Bronchial epithelial cell (primary cell): Measurements from ENCODE around the gene PABPC3. TPM values are rescaled to one million over a fixed set of nuclear protein-coding genes. Genes with fewer than 3 reads are reported as not detected.

ENCODE experiments used
- DNase-seq: peaks from one replicate; pipeline ENCODE4 v3.0.0-alpha.2; 2010; ENCODE audit warnings: low read depth
- FAIRE-seq: peaks from 2 replicates; lab custom pipeline; 2011; peaks lifted over from hg19 to GRCh38; lab: Jason Lieb, UNC
- H3K27me3 ChIP-seq: 2 replicates; pipeline ENCODE4 v1.5.1; 2011; ENCODE audit warnings: low read length; ENCODE audit not compliant: control insufficient read depth, insufficient read depth
- H3K36me3 ChIP-seq: 2 replicates; pipeline ENCODE4 v1.5.1; 2011; ENCODE audit warnings: low read length; ENCODE audit not compliant: control insufficient read depth, insufficient read depth
- H3K4me3 ChIP-seq: 2 replicates; pipeline ENCODE4 v1.5.1; 2011; ENCODE audit warnings: mild to moderate bottlenecking, low read depth, low read length, control low read depth
- CTCF ChIP-seq: IDR thresholded peaks from 2 replicates; pipeline ENCODE4 v1.5.1; 2011; ENCODE audit warnings: mild to moderate bottlenecking, moderate library complexity, low read length, control low read depth, inconsistent platforms; ENCODE audit not compliant: insufficient read depth, severe bottlenecking
- total RNA-seq: library from RNA; depleted of rRNA; stranded (reverse); fragments of >200 nt; gene quantifications from 2 replicates; pipeline ENCODE4 v1.2.1, GENCODE V29; 2014

Gene PABPC3
- total RNA-seq, 1 donor from 2014 or later: under 0.01 TPM

- TF ChIP-seq CTCF: no peak
- DNase-seq: no peak
- FAIRE-seq: no peak
- Histone ChIP-seq H3K27me3 (peaks cover 2% of the 10 kb centered on the region), H3K4me3 (no peak overlapping the region), H3K36me3 (no peaks in the 10 kb centered on the region)
Measured at GRCh38 chr13:25137788-25138115, 41.8 kb downstream of the PABPC3 start.

DNA sequence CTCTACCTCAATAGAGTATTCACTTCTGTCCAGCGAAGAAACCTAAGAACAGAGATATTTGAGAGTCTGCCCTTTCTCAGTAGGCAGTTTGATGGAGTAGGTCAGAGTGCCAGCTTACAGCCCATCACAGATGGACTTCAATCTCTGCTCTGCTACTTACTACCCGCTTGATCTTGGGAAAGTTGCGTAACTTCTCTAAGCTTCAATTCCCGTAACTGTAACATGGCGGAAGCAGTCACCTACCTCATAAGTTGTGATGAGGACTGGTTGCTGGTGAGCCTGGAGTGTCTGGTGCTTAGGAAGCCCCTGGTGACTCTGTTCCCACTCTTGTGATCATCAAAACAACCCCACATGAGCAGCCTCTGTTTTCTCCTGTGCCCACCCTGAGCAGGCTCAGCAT lies 45.1 kb downstream of the PABPC3 start:
- Histone ChIP-seq H3K27me3 (peaks cover 2% of the 10 kb centered on the region), H3K36me3 (no peaks in the 10 kb centered on the region), H3K4me3 (no peak overlapping the region)
- FAIRE-seq (no peak), DNase-seq (no peak)
- no peak for TF ChIP-seq CTCF

GRCh38 chr13:25143706-25144105 lies 47.8 kb downstream of the PABPC3 start:
- Histone ChIP-seq H3K4me3 (no peak overlapping the region), H3K36me3 (no peaks in the 10 kb centered on the region), H3K27me3 (no peaks in the 10 kb centered on the region)
- FAIRE-seq (no peak), DNase-seq (no peak)
- TF ChIP-seq CTCF: no peak

- FAIRE-seq (peak; percentile 52), DNase-seq (no peak)
- Histone ChIP-seq H3K36me3 (no peaks in the 10 kb centered on the region), H3K27me3 (no peaks in the 10 kb centered on the region), H3K4me3 (no peak overlapping the region)
- no peak for TF ChIP-seq CTCF
Measured at GRCh38 chr13:25147638-25148401, 51.9 kb downstream of the PABPC3 start.

- TF ChIP-seq CTCF: no peak
- Histone ChIP-seq H3K36me3 (no peaks in the 10 kb centered on the region), H3K27me3 (no peaks in the 10 kb centered on the region), H3K4me3 (no peak overlapping the region)
- FAIRE-seq (no peak), DNase-seq (no peak)
Measured at GRCh38 chr13:25148402-25148771, 52.5 kb downstream of the PABPC3 start.

Other genes with a start within 250 kb of the PABPC3 start
- gene AMER2, start 76.2 kb downstream of the PABPC3 start, total RNA-seq: not detected in 2 replicates
- gene MTMR6, start 191.4 kb downstream of the PABPC3 start, total RNA-seq: 22.0 and 22.1 TPM in 2 replicates
- gene NUP58, start 205.5 kb downstream of the PABPC3 start, total RNA-seq: 105 and 133 TPM in 2 replicates